Left lung (tissue), 10 donors: ENCODE data around the gene DOK5. TPM values are rescaled to one million over a fixed set of nuclear protein-coding genes. Genes with fewer than 3 reads are reported as not detected.
A peak's percentile ranks its signal among the peaks of the same experiment; 100 is the strongest.

ENCODE experiments used
- ATAC-seq: fragments of 200-7000 bp; cut with Tn5 transposase; one replicate; pipeline ENCODE4 v1.9.1; 2020; ENCODE audit warnings: moderate library complexity
- DNase-seq, 4 donors: peaks; one replicate each; pipeline ENCODE4 v3.0.0-alpha.2; 2013 to 2020
- H3K27ac ChIP-seq, 2 donors: fragments of 200-600 bp; sonication (generic) in 1 of 2; one replicate each; pipeline versions ENCODE4 v1.5.0 to v1.8.0; 2020 to 2021
- H3K27me3 ChIP-seq, 2 donors: fragments of 200-600 bp; sonication (generic) in 1 of 2; one replicate each; pipeline versions ENCODE4 v1.5.0 to v1.8.0; 2020 to 2021
- H3K36me3 ChIP-seq, 2 donors: fragments of 200-600 bp; sonication (generic) in 1 of 2; one replicate each; pipeline versions ENCODE4 v1.5.0 to v1.8.0; 2020 to 2021
- H3K4me1 ChIP-seq, 2 donors: fragments of 200-600 bp; one replicate each; pipeline ENCODE4 v1.8.0; 2021
- H3K4me3 ChIP-seq, 2 donors: fragments of 200-600 bp; sonication (generic) in 1 of 2; one replicate each; pipeline versions ENCODE4 v1.5.0 to v1.8.0; 2020 to 2021; ENCODE audit warnings: mild to moderate bottlenecking in 1 of 2
- H3K9me3 ChIP-seq, 2 donors: fragments of 200-600 bp; sonication (generic) in 1 of 2; one replicate each; pipeline versions ENCODE4 v1.5.0 to v1.8.0; 2020 to 2021
- CTCF ChIP-seq, 2 donors: fragments of 200-600 bp; sonication (generic) in 1 of 2; IDR thresholded peaks; one replicate each; pipeline versions ENCODE4 v1.5.0 to v1.8.0; 2021; ENCODE audit warnings: antibody characterized with exemption in 2 of 2
- intact Hi-C, 2 donors: fragments of 100-400 bp; cut with DNase I; formaldehyde crosslinking; loops; one replicate each; pipeline versions ENCODE4 v1.11.2 to v1.14.2; 2022
- polyA plus RNA-seq, 6 donors: library from polyadenylated mRNA; unstranded; fragments of 120-200 nt; gene quantifications; one replicate each; pipeline ENCODE4 v1.2.1, GENCODE V29; 2013; ENCODE audit not compliant: insufficient read length in 6 of 6
- total RNA-seq, 2 donors: library from RNA; stranded (reverse); fragmentation: NEBNext Ultra II Directional; extraction: Animal tissue kit (Norgen Biotek cat#: 25700); gene quantifications; one replicate each; pipeline ENCODE4 v1.2.1, GENCODE V29; 2021
- donor health status: DM: no; HTN: yes; CAD: no.
- donor health status: DM: no; HTN: no; CAD: no.

Gene DOK5
- total and polyA plus RNA-seq, 8 donors = 0.92 to 3.6 (median 2.4) TPM

- Histone ChIP-seq H3K36me3 (no peaks in the 10 kb centered on the region), H3K4me1 (no peaks in the 10 kb centered on the region), H3K4me3 (no peak overlapping the region), H3K27ac (no peak overlapping the region), H3K27me3 (no peaks in the 10 kb centered on the region), H3K9me3 (no peaks in the 10 kb centered on the region)
- no peak for TF ChIP-seq CTCF (IDR thresholded peaks at IDR 0.05)
- DNase-seq = no peak
- intact Hi-C loops = no loop called here
- ATAC-seq = no peak
These were observed 148.7 kb downstream of the DOK5 start for GRCh38 chr20:54623991-54624569.

- Histone ChIP-seq H3K27me3 (no peaks in the 10 kb centered on the region), H3K4me3 (no peak overlapping the region), H3K36me3 (no peaks in the 10 kb centered on the region), H3K27ac (no peak overlapping the region), H3K9me3 (no peaks in the 10 kb centered on the region), H3K4me1 (no peaks in the 10 kb centered on the region)
- ATAC-seq = no peak
- no peak for TF ChIP-seq CTCF (IDR thresholded peaks at IDR 0.05)
- peak in 2 of 4 donors; percentile 77 to 85 for DNase-seq
- intact Hi-C loops = no loop called here
These were observed 149.5 kb downstream of the DOK5 start for GRCh38 chr20:54624706-54625390.

GRCh38 chr20:54625497-54625896 lies 150.1 kb downstream of the DOK5 start:
- TF ChIP-seq CTCF (IDR thresholded peaks at IDR 0.05) = no peak
- H3K9me3 ChIP-seq = no peaks in the 10 kb centered on the region
- H3K36me3 ChIP-seq = no peaks in the 10 kb centered on the region
- no peak overlapping the region for H3K27ac ChIP-seq
- intact Hi-C loops = no loop called here
- H3K27me3 ChIP-seq = no peaks in the 10 kb centered on the region
- H3K4me3 ChIP-seq = no peak overlapping the region
- DNase-seq (peak in 1 of 4 donors; percentile 17), ATAC-seq (no peak)
- H3K4me1 ChIP-seq = no peaks in the 10 kb centered on the region

- Histone ChIP-seq H3K27me3 (no peaks in the 10 kb centered on the region), H3K4me3 (no peak overlapping the region), H3K9me3 (no peaks in the 10 kb centered on the region), H3K4me1 (no peaks in the 10 kb centered on the region), H3K27ac (no peak overlapping the region), H3K36me3 (no peaks in the 10 kb centered on the region)
- intact Hi-C loops = no loop called here
- TF ChIP-seq CTCF (IDR thresholded peaks at IDR 0.05) = no peak
- DNase-seq (no peak), ATAC-seq (no peak)
These were observed 150.7 kb downstream of the DOK5 start for GRCh38 chr20:54626126-54626525.

GRCh38 chr20:54629632-54630031 lies 154.2 kb downstream of the DOK5 start:
- H3K27me3 ChIP-seq = no peaks in the 10 kb centered on the region
- no peak for DNase-seq
- H3K9me3 ChIP-seq = no peaks in the 10 kb centered on the region
- no peak overlapping the region for H3K4me3 ChIP-seq
- H3K4me1 ChIP-seq = no peaks in the 10 kb centered on the region
- no peak for TF ChIP-seq CTCF (IDR thresholded peaks at IDR 0.05)
- ATAC-seq = no peak
- no peak overlapping the region for H3K27ac ChIP-seq
- no peaks in the 10 kb centered on the region for H3K36me3 ChIP-seq
- intact Hi-C loops = no loop called here
